ENCODE data around the gene TMPRSS6.
"Not testable (repeated sequence)": the region's sequence is repeated elsewhere in the genome, so short reads cannot be mapped to it uniquely, and the experiment has no call there.

The TMPRSS6 gene

GRCh38 chr22:37075046-37075445 lies 34.5 kb downstream of the TMPRSS6 start:
- TF ChIP-seq CTCF (IDR thresholded peaks at IDR 0.05; ENCODE audit: insufficient read depth, low read length, poor library complexity, severe bottlenecking) = no peak
- no peak for TF ChIP-seq EZH2phosphoT487 (conservative IDR thresholded peaks at IDR 0.05; ENCODE audit: low read length)
- Histone ChIP-seq H3K36me3 (ENCODE audit: low read length) (no peaks in the 10 kb centered on the region), H3K4me3 (ENCODE audit: insufficient read depth, low read length, poor library complexity, severe bottlenecking) (no peak overlapping the region), H3K79me2 (ENCODE audit: insufficient read depth, low read length) (no peaks in the 10 kb centered on the region), H3K27ac (ENCODE audit: low read depth, low read length) (no peak overlapping the region), H4K20me1 (ENCODE audit: low read depth, low read length) (no peaks in the 10 kb centered on the region), H3K4me2 (ENCODE audit: low read depth, low read length, poor library complexity, severe bottlenecking) (no peak overlapping the region), H3K9ac (ENCODE audit: low read length) (no peak overlapping the region), H3F3A (ENCODE audit: insufficient read depth) (no peaks in the 10 kb centered on the region), H3K9me2 (replicated peaks; ENCODE audit: insufficient read depth, low read length) (no peaks in the 10 kb centered on the region), H3K27me3 (ENCODE audit: low read length) (no peaks in the 10 kb centered on the region), H2AFZ (ENCODE audit: low read depth, low read length, severe bottlenecking) (no peak overlapping the region), H3K9me3 (ENCODE audit: insufficient read depth, low read length) (no peaks in the 10 kb centered on the region)

GRCh38 chr22:37074537-37074936 lies 35.0 kb downstream of the TMPRSS6 start:
- no peak overlapping the region for H3K4me2 ChIP-seq (ENCODE audit: low read depth, low read length, poor library complexity, severe bottlenecking)
- H3K9ac ChIP-seq (ENCODE audit: low read length) = no peak overlapping the region
- no peaks in the 10 kb centered on the region for H4K20me1 ChIP-seq (ENCODE audit: low read depth, low read length)
- no peak overlapping the region for H2AFZ ChIP-seq (ENCODE audit: low read depth, low read length, severe bottlenecking)
- H3K9me3 ChIP-seq (ENCODE audit: insufficient read depth, low read length) = no peaks in the 10 kb centered on the region
- no peaks in the 10 kb centered on the region for H3K27me3 ChIP-seq (ENCODE audit: low read length)
- no peak overlapping the region for H3K4me3 ChIP-seq (ENCODE audit: insufficient read depth, low read length, poor library complexity, severe bottlenecking)
- H3K27ac ChIP-seq (ENCODE audit: low read depth, low read length) = no peak overlapping the region
- no peaks in the 10 kb centered on the region for H3F3A ChIP-seq (ENCODE audit: insufficient read depth)
- TF ChIP-seq EZH2phosphoT487 (conservative IDR thresholded peaks at IDR 0.05; ENCODE audit: low read length) (no peak), CTCF (IDR thresholded peaks at IDR 0.05; ENCODE audit: insufficient read depth, low read length, poor library complexity, severe bottlenecking) (no peak)
- no peaks in the 10 kb centered on the region for H3K36me3 ChIP-seq (ENCODE audit: low read length)
- H3K9me2 ChIP-seq (replicated peaks; ENCODE audit: insufficient read depth, low read length) = no peaks in the 10 kb centered on the region
- H3K79me2 ChIP-seq (ENCODE audit: insufficient read depth, low read length) = no peaks in the 10 kb centered on the region

- no peaks in the 10 kb centered on the region for H3K27me3 ChIP-seq (ENCODE audit: low read length)
Observed at GRCh38 chr22:37072673-37073072, 36.8 kb downstream of the TMPRSS6 start.

GRCh38 chr22:37071850-37072592 lies 37.5 kb downstream of the TMPRSS6 start:
- not testable (repeated sequence) for H3K27me3 ChIP-seq (ENCODE audit: low read length); H3K9me2 ChIP-seq (replicated peaks; ENCODE audit: insufficient read depth, low read length); H3K27ac ChIP-seq (ENCODE audit: low read depth, low read length); H3K36me3 ChIP-seq (ENCODE audit: low read length); H3K79me2 ChIP-seq (ENCODE audit: insufficient read depth, low read length); H2AFZ ChIP-seq (ENCODE audit: low read depth, low read length, severe bottlenecking); H3K9ac ChIP-seq (ENCODE audit: low read length); H3K9me3 ChIP-seq (ENCODE audit: insufficient read depth, low read length); H3F3A ChIP-seq (ENCODE audit: insufficient read depth); H4K20me1 ChIP-seq (ENCODE audit: low read depth, low read length); H3K4me2 ChIP-seq (ENCODE audit: low read depth, low read length, poor library complexity, severe bottlenecking); H3K4me3 ChIP-seq (ENCODE audit: insufficient read depth, low read length, poor library complexity, severe bottlenecking)

More at GRCh38 chr22:37072673-37073072, 36.8 kb downstream of the TMPRSS6 start:
- H3K9me3 ChIP-seq (ENCODE audit: insufficient read depth, low read length) = no peaks in the 10 kb centered on the region
- TF ChIP-seq EZH2phosphoT487 (conservative IDR thresholded peaks at IDR 0.05; ENCODE audit: low read length) (no peak), CTCF (IDR thresholded peaks at IDR 0.05; ENCODE audit: insufficient read depth, low read length, poor library complexity, severe bottlenecking) (no peak)
- no peak overlapping the region for H3K4me2 ChIP-seq (ENCODE audit: low read depth, low read length, poor library complexity, severe bottlenecking)
- H3K9ac ChIP-seq (ENCODE audit: low read length) = no peak overlapping the region
- H3K36me3 ChIP-seq (ENCODE audit: low read length) = no peaks in the 10 kb centered on the region
- H3K79me2 ChIP-seq (ENCODE audit: insufficient read depth, low read length) = no peaks in the 10 kb centered on the region
- H3F3A ChIP-seq (ENCODE audit: insufficient read depth) = no peaks in the 10 kb centered on the region
- H2AFZ ChIP-seq (ENCODE audit: low read depth, low read length, severe bottlenecking) = no peak overlapping the region
- no peak overlapping the region for H3K27ac ChIP-seq (ENCODE audit: low read depth, low read length)
- H3K9me2 ChIP-seq (replicated peaks; ENCODE audit: insufficient read depth, low read length) = no peaks in the 10 kb centered on the region
- H3K4me3 ChIP-seq (ENCODE audit: insufficient read depth, low read length, poor library complexity, severe bottlenecking) = no peak overlapping the region
- H4K20me1 ChIP-seq (ENCODE audit: low read depth, low read length) = no peaks in the 10 kb centered on the region

Data from SU-DHL-6 (cell line).